RWPE2 (cell line): ENCODE results near the gene GATAD2A.

ENCODE experiments used
- ATAC-seq: fragments of 200-7000 bp; cut with Tn5 transposase; 3 replicates; pipeline ENCODE4 v1.9.1; 2021; ENCODE audit warnings: low read depth
- DNase-seq: peaks from one replicate; pipeline ENCODE4 v3.0.0-alpha.2; 2020; ENCODE audit warnings: low spot score
- H3K27ac ChIP-seq: fragments of 450-650 bp; 2 replicates; pipeline ENCODE4 v1.5.1; 2017; ENCODE audit warnings: mild to moderate bottlenecking; ENCODE audit not compliant: poor library complexity, severe bottlenecking
- H3K27me3 ChIP-seq: fragments of 250-450 bp; sonication (Bioruptor Pico); 2 replicates; pipeline ENCODE4 v1.5.1; 2021; ENCODE audit warnings: mild to moderate bottlenecking, moderate library complexity; ENCODE audit not compliant: insufficient read depth, poor library complexity, severe bottlenecking
- H3K36me3 ChIP-seq: fragments of 250-450 bp; sonication (Bioruptor Pico); 2 replicates; pipeline ENCODE4 v1.5.1; 2020; ENCODE audit warnings: low read depth, mild to moderate bottlenecking, moderate library complexity
- H3K4me1 ChIP-seq: fragments of 250-450 bp; sonication (Bioruptor Pico); 2 replicates; pipeline ENCODE4 v1.5.1; 2021; ENCODE audit warnings: mild to moderate bottlenecking, moderate library complexity; ENCODE audit not compliant: insufficient read depth, poor library complexity, severe bottlenecking
- H3K4me3 ChIP-seq: fragments of 250-450 bp; sonication (Bioruptor Pico); 2 replicates; pipeline ENCODE4 v1.5.1; 2021; ENCODE audit warnings: mild to moderate bottlenecking, moderate library complexity; ENCODE audit not compliant: severe bottlenecking
- H3K9me3 ChIP-seq: fragments of 250-450 bp; sonication (Bioruptor Pico); 2 replicates; pipeline ENCODE4 v1.5.1; 2021; ENCODE audit warnings: mild to moderate bottlenecking, moderate library complexity; ENCODE audit not compliant: severe bottlenecking
- TF ChIP-seq, protein P1 (sequence below): fragments of 450-650 bp; IDR thresholded peaks from one replicate; pipeline ENCODE4 v1.5.1; 2017; ENCODE audit warnings: mild to moderate bottlenecking, moderate library complexity; ENCODE audit not compliant: poor library complexity, severe bottlenecking

GATAD2A gene

GRCh38 chr19:19403373-19403901, 2.0 kb upstream of the GATAD2A start:
- DNase-seq (no peak), ATAC-seq (peak; percentile 1; the same call in 1 of the 3 replicates)
- Histone ChIP-seq H3K9me3 (no peaks in the 10 kb centered on the region), H3K36me3 (no peaks in the 10 kb centered on the region), H3K4me3 (no peak overlapping the region), H3K27ac (peak overlapping the region; percentile 89), H3K4me1 (peaks cover 41% of the 10 kb centered on the region), H3K27me3 (no peaks in the 10 kb centered on the region)
- TF ChIP-seq, protein P1, sequence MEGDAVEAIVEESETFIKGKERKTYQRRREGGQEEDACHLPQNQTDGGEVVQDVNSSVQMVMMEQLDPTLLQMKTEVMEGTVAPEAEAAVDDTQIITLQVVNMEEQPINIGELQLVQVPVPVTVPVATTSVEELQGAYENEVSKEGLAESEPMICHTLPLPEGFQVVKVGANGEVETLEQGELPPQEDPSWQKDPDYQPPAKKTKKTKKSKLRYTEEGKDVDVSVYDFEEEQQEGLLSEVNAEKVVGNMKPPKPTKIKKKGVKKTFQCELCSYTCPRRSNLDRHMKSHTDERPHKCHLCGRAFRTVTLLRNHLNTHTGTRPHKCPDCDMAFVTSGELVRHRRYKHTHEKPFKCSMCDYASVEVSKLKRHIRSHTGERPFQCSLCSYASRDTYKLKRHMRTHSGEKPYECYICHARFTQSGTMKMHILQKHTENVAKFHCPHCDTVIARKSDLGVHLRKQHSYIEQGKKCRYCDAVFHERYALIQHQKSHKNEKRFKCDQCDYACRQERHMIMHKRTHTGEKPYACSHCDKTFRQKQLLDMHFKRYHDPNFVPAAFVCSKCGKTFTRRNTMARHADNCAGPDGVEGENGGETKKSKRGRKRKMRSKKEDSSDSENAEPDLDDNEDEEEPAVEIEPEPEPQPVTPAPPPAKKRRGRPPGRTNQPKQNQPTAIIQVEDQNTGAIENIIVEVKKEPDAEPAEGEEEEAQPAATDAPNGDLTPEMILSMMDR: no peak

DNA sequence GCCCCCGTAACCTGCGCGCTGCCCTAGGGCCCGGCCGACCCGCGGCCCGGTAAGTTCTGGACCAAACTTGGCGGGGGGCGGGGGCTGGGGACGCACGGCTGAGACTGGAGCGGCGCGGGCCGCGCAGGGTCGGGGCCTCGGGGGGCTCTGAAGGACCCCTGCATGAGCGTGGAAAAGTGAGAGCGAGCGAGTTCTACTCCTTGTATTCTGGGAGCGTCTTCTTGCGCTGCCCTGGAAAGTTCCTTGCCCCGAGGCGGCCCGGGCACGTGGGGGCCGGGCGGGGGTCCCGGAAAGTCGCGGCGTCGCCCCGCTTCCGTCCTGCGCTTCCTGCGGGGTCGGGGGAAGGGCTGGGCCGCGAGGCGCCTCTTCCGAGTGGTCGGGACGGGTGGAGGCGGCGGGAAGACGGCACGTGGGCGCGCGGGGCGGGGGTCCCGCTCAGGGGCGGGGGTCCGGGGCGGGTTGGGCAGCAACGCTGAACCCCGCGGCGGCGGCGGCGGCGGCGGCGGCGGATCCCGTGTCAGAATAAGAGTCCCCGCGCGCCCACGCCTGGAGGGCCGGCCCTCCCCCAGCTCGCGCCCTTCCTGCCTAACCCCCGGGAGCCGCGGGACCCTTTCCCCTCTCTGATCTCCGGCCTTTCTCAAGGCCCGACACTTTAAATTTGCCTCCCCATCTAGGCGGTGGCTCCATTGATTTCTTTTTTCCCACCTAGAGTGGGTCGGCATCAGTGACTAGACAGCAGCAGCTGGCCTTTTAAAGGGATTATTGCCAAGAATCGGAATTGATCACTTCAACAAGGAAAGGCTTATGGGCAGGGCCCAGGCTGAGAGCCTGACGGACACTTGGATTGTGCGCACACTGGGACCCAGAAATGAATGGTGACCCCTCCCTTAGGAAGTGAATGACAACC, 749 bp downstream of the GATAD2A start:
- TF ChIP-seq, protein P1: no peak
- H3K4me3 ChIP-seq: peak overlapping the region; percentile 77
- ATAC-seq (peak; percentile 9; the same call in 1 of the 3 replicates), DNase-seq (no peak)
- peaks cover 43% of the 10 kb centered on the region for H3K4me1 ChIP-seq
- no peaks in the 10 kb centered on the region for H3K27me3 ChIP-seq
- H3K27ac ChIP-seq: peak overlapping the region; percentile 89
- no peaks in the 10 kb centered on the region for H3K9me3 ChIP-seq
- no peaks in the 10 kb centered on the region for H3K36me3 ChIP-seq

DNA sequence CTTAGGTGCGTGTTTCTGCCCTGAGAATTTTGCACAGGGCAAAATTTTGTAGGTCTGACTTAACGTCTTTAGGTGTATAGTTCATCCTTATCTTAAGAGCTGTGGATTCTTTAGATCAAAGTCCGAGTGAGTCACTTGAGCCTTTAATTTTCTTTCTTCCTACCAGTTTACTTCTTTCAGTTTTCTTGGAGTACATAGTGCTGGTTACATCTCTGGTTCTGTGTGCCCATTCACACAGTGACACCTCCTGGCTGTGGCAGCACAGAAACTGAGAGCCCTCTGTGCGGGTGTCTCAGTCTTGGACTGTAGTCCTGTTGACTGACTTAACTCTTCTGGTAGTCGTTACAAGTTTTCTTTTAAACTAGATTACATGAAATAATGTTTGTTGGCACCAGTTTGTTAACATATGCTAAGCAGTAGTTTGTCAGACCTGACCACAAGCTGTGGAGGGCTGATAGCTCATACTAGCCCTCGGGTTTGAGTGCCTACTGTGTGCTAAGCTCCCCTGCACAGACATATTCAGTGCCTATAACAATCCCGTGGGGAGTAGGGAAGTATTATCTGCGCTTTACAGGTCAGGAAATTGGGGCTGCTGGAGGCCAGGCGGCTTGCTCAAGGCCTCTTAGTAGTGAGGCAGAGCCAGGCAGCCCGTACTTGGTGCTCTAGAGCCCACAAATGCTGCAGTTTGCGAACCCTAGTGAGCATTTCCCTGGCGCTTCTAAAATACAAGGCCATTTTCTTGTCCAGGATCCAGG, 1.6 kb downstream of the GATAD2A start:
- ATAC-seq (no peak; the same call in 2 of the 3 replicates), DNase-seq (no peak)
- no peaks in the 10 kb centered on the region for H3K9me3 ChIP-seq
- no peaks in the 10 kb centered on the region for H3K36me3 ChIP-seq
- H3K4me1 ChIP-seq: peaks cover 43% of the 10 kb centered on the region
- peak overlapping the region; percentile 77 for H3K4me3 ChIP-seq
- TF ChIP-seq, protein P1: peak; percentile 44
- H3K27ac ChIP-seq: peak overlapping the region; percentile 89
- H3K27me3 ChIP-seq: no peaks in the 10 kb centered on the region

GRCh38 chr19:19407633-19407930, 2.1 kb downstream of the GATAD2A start:
- ATAC-seq: no peak
- no peaks in the 10 kb centered on the region for H3K27me3 ChIP-seq
- H3K4me3 ChIP-seq: no peak overlapping the region
- peaks cover 43% of the 10 kb centered on the region for H3K4me1 ChIP-seq
- TF ChIP-seq, protein P1: no peak
- DNase-seq: no peak
- no peaks in the 10 kb centered on the region for H3K36me3 ChIP-seq
- H3K27ac ChIP-seq: peak overlapping the region; percentile 89
- H3K9me3 ChIP-seq: no peaks in the 10 kb centered on the region
